GM21737 (cell line): ENCODE measurements around the gene SLC39A11.
"Not testable (repeated sequence)": the region's sequence is repeated elsewhere in the genome, so short reads cannot be mapped to it uniquely, and the experiment has no call there.

Experiments used
- ATAC-seq: cut with Tn5 transposase; IDR thresholded peaks from one replicate; pipeline ENCODE4 v1.9.1; 2021; ENCODE audit warnings: mild to moderate bottlenecking, moderate library complexity; ENCODE audit not compliant: unreplicated experiment

SLC39A11 gene

GRCh38 chr17:72953621-72954020 lies 138.9 kb downstream of the SLC39A11 start:
- ATAC-seq = no peak

DNA sequence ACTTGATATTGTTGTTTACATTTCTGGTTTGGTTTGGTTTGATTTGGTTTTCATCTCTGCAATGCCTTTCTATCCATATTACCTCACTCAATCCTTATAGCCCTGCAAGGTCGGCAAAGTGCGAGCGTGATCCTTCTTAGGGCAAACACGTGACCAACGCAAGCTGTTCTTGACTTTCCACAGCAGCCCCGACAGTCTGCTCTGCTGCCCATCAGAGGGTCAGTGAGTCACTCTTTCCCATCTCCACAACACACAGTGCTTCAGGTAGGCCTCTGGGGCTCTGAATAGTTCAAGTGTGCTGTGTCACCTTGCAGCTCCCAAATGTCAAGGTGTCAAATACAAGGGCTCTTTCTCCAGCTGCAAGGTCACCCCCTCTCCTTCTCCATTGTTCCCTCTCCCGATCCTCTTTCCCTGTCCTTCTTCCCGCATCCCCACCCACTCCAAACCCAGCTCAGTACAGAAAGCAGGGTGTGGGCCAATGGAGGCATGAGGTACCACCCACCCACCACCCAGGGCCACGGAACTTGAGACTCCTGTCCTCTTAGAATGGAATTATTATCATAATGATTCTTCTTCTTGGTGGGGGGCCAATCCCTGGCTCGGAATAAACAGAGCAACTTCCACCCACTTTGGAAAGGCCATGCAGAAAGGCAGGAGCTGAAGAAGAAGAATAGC lies 139.7 kb downstream of the SLC39A11 start:
- no peak for ATAC-seq

DNA sequence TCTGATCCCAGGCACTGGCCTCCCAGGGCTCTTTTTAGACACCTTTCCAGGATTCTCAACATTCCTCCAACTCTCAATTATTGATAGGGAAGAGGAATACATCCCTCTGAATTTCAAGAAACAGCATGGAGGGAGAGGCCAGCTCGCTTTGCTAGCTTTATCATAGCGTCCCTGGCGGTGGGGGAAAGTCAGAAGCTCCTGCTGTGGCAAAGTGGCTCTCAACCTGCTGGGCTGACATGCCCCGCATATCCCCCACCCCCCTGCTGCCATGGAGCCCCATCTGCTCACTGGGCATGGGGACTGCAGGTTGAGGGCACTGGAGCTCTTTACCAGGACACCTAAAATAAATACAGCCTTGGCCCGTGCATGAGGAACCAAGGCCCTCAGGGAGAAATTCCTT lies 140.3 kb downstream of the SLC39A11 start:
- ATAC-seq = no peak

- ATAC-seq = no peak
Measured at GRCh38 chr17:72950242-72950931, 142.1 kb downstream of the SLC39A11 start.

- no peak for ATAC-seq
Measured at GRCh38 chr17:72948115-72948514, 144.4 kb downstream of the SLC39A11 start.

- ATAC-seq = no peak
Measured at GRCh38 chr17:72947475-72947874, 145.0 kb downstream of the SLC39A11 start.

DNA sequence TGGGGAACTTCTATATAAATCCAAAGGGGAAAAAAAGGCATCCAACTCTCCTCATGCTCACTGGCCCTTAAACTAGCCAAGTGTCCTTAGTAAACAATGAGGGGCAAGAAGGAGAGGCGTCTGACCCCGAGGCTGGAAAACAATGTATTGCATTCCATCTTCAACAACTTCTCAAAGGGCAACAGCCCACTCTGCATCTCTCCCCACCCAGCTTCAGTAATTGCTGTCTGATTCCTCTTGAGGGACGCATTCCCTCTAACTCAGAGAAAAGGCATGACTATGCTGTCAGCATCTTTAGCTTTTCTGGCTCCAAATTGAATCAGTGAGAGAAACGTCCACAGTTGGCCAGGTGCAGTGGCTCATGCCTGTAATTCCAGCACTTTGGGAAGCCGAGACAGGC lies 145.8 kb downstream of the SLC39A11 start:
- no peak for ATAC-seq

DNA sequence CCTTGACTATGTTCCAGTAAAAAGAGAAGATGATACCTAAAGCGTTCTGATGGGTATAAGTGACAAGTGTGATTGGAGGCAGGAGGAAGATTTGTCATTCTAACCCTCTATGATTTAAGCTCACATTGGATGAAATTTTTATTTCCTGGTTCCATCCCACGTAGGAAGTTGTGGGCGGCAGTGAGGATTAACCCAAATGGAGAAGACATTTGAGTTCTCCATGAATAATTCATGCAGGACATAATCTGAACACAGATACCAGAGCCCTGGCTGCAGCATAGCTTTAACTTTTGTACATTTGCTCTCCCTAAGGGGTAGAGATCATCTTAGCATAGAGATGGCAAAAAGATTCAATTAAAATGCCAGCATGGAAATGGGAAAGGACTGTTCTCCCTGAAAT lies 146.3 kb downstream of the SLC39A11 start:
- ATAC-seq = no peak

- ATAC-seq = no peak
Measured at GRCh38 chr17:72945473-72945872, 147.0 kb downstream of the SLC39A11 start.

- no peak for ATAC-seq
Measured at GRCh38 chr17:72943826-72944689, 148.4 kb downstream of the SLC39A11 start.

GRCh38 chr17:72942579-72942978 lies 149.9 kb downstream of the SLC39A11 start:
- no peak for ATAC-seq

DNA sequence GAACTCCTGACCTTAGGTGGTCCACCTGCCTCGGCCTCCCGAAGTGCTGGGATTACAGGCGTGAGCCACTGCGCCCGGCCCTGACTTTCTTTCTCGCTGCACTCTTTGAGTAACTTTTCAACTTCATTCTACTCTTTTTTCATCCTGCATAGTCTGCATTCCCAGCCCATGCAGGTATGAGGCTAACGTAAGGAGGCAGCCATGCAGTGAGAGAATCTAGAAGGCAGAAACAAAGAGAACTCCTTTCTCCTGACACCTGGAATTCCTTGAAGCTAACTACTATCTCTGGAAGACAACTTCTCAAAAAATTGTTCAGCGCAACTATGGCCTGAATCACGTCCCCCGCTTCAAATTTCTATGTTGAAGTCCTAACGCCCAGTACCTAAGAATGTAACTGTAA lies 152.0 kb downstream of the SLC39A11 start:
- no peak for ATAC-seq

- no peak for ATAC-seq
Measured at GRCh38 chr17:72938482-72938881, 154.0 kb downstream of the SLC39A11 start.

GRCh38 chr17:72937707-72938106 lies 154.8 kb downstream of the SLC39A11 start:
- no peak for ATAC-seq

- ATAC-seq = not testable (repeated sequence)
Measured at GRCh38 chr17:72937254-72937653, 155.2 kb downstream of the SLC39A11 start.

DNA sequence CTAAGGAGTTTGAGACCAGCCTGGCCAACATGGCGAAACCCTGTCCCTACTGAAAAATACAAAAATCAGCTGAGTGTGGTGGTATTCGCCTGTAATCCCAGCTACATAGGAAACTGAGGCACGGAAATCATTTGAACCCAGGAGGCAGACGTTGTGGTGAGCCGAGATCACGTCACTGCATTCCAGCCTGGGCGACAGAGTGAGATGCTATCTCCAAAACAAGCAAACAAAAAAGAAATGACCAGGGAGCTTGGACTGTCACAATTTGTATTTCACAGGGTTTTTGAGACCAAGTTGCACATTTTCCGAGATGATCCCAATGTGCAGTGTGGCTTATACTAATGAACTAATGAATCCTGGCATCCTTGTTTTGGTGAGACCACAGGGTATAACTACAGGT lies 156.5 kb downstream of the SLC39A11 start:
- no peak for ATAC-seq

DNA sequence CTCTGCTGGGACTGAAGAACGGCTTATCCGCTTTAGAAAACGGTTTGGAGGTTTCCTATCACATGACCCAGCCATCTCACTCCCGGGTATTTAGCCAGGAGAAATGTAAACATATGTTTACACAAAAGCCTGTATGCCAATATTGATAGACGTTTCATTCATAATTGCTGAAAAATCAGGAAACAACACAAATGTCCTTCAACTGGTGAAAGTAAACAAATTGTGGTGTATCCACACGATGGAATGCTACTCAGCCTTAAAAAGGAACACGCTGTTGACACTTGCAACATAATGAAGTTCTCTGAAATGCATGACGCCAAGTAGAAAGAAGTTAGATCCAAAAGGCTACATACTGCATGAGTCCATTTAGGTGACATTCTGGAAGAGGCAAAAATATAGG lies 157.6 kb downstream of the SLC39A11 start:
- no peak for ATAC-seq

DNA sequence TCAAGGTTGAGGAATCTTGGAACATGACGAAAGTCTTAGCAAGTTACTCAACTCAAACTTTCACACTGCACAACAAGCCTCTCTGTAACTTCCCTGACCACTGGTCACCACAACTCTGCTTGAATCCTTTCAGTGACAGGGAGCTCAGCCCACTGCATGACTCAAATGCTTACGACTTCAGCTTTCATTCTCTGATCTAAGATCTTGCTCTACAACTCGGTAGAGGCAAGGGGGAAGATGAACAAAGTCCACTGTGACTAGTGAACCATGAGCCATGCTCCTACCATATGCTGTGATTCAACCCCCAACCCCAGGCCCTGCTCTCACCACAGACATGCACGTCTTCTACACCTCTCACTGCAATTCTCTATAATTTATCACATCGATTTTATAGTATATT lies 160.9 kb downstream of the SLC39A11 start:
- ATAC-seq = peak; percentile 39

GRCh38 chr17:72931163-72931562 lies 161.3 kb downstream of the SLC39A11 start:
- peak; percentile 59 for ATAC-seq

DNA sequence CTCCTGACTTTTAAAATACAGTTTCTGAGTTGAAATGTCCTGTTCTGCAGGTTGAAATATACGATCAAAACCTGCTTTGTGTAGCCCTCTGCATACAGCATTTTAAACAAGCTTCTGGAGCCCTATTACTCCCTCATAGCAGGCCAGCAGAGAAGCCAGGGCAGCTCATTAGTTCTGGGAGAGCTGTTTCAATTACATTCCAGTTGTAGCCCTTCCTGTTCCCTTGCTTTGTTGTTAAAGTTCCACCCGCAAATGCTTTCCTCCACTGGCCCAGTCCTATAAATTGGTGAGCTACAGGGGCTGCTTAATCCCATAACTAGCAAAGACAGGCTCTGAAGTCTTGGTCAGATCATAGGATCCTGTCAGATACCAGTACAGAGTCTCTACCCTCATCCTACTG lies 162.5 kb downstream of the SLC39A11 start:
- ATAC-seq = no peak

GRCh38 chr17:72928454-72929136 lies 163.9 kb downstream of the SLC39A11 start:
- no peak for ATAC-seq
